OCI-LY1 (cell line): ENCODE data around the gene CDR2.
"Not testable (repeated sequence)": the region's sequence is repeated elsewhere in the genome, so short reads cannot be mapped to it uniquely, and the experiment has no call there.

ENCODE experiments used
- H2AFZ ChIP-seq: fragments of 200-600 bp; sonication (generic), shearing (Covaris generic); 2 replicates; pipeline ENCODE4 v1.6.0; 2014; ENCODE audit warnings: antibody characterized with exemption, mild to moderate bottlenecking, low read length
- H3F3A ChIP-seq: fragments of 200-600 bp; sonication (generic), shearing (Covaris generic); 2 replicates; pipeline ENCODE4 v1.6.0; 2014; ENCODE audit warnings: mild to moderate bottlenecking, antibody characterized with exemption, low read length, moderate library complexity; ENCODE audit not compliant: insufficient read depth
- H3K27ac ChIP-seq: fragments of 200-600 bp; sonication (generic); 2 replicates; pipeline ENCODE4 v1.5.1; 2014; ENCODE audit warnings: low read length, mixed run types, mild to moderate bottlenecking, low read depth; ENCODE audit not compliant: poor library complexity, severe bottlenecking
- H3K27me3 ChIP-seq: fragments of 200-600 bp; sonication (generic); 2 replicates; pipeline ENCODE4 v1.6.0; 2014; ENCODE audit warnings: antibody characterized with exemption, mild to moderate bottlenecking, low read length, moderate library complexity; ENCODE audit not compliant: insufficient read depth
- H3K36me3 ChIP-seq: fragments of 200-600 bp; sonication (generic); 2 replicates; pipeline ENCODE4 v1.6.1; 2014; ENCODE audit warnings: mild to moderate bottlenecking, antibody characterized with exemption, low read length, moderate library complexity, mixed read lengths; ENCODE audit not compliant: insufficient read depth
- H3K4me1 ChIP-seq: fragments of 200-600 bp; sonication (generic); 2 replicates; pipeline ENCODE4 v1.5.1; 2014; ENCODE audit warnings: mild to moderate bottlenecking, low read length, moderate library complexity; ENCODE audit not compliant: insufficient read depth, severe bottlenecking
- H3K4me2 ChIP-seq: fragments of 200-600 bp; sonication (generic), shearing (Covaris generic); 2 replicates; pipeline ENCODE4 v1.6.1; 2014; ENCODE audit warnings: low read length
- H3K4me3 ChIP-seq: fragments of 200-600 bp; sonication (generic); 2 replicates; pipeline ENCODE4 v1.5.1; 2014; ENCODE audit warnings: low read length, low read depth, mild to moderate bottlenecking, mixed read lengths; ENCODE audit not compliant: poor library complexity, severe bottlenecking
- H3K79me2 ChIP-seq: fragments of 200-600 bp; shearing (Covaris generic); 2 replicates; pipeline ENCODE4 v1.6.1; 2016; ENCODE audit warnings: mixed run types, low read length, mixed read lengths; ENCODE audit not compliant: insufficient read depth
- H3K9ac ChIP-seq: fragments of 200-600 bp; sonication (generic), shearing (Covaris generic); 2 replicates; pipeline ENCODE4 v1.6.1; 2014; ENCODE audit warnings: mild to moderate bottlenecking, low read length, mixed read lengths
- H3K9me2 ChIP-seq: fragments of 200-600 bp; sonication (generic), shearing (Covaris generic); 2 replicates; pipeline ENCODE4 v1.6.1; 2014; ENCODE audit warnings: low read depth, mild to moderate bottlenecking, low read length, mixed read lengths
- H3K9me3 ChIP-seq: fragments of 200-600 bp; shearing (Covaris generic); 2 replicates; pipeline ENCODE4 v1.6.1; 2014; ENCODE audit warnings: low read length, mixed read lengths
- H4K20me1 ChIP-seq: fragments of 200-600 bp; sonication (generic), shearing (Covaris generic); 2 replicates; pipeline ENCODE4 v1.6.0; 2016; ENCODE audit warnings: mild to moderate bottlenecking, low read length; ENCODE audit not compliant: insufficient read depth
- CTCF ChIP-seq: fragments of 200-600 bp; sonication (generic), shearing (Covaris generic); IDR thresholded peaks from 2 replicates; pipeline ENCODE4 v1.5.1; 2017; ENCODE audit warnings: mild to moderate bottlenecking, antibody characterized with exemption, low read length, moderate library complexity, mixed read lengths
- EZH2 ChIP-seq: fragments of 200-600 bp; sonication (generic), shearing (Covaris generic); IDR thresholded peaks from 2 replicates; pipeline ENCODE4 v1.8.0; 2017; ENCODE audit warnings: borderline replicate concordance, mixed run types, mild to moderate bottlenecking, antibody characterized with exemption, low read length, moderate library complexity, mixed read lengths

Gene CDR2

GRCh38 chr16:22369221-22369811, 5.1 kb downstream of the CDR2 start:
- peak overlapping the region; percentile 53 for H3K4me2 ChIP-seq
- H4K20me1 ChIP-seq: no peaks in the 10 kb centered on the region
- H3K9ac ChIP-seq: peak overlapping the region; percentile 27; the same call in 1 of the 2 replicates
- H3K9me2 ChIP-seq: no peaks in the 10 kb centered on the region
- TF ChIP-seq CTCF (no peak), EZH2 (no peak)
- H2AFZ ChIP-seq: no peak overlapping the region
- no peaks in the 10 kb centered on the region for H3K27me3 ChIP-seq
- H3K9me3 ChIP-seq: no peaks in the 10 kb centered on the region
- peak overlapping the region; percentile 74 for H3K27ac ChIP-seq
- peak overlapping the region; percentile 16 for H3K4me3 ChIP-seq
- no peaks in the 10 kb centered on the region for H3F3A ChIP-seq
- H3K79me2 ChIP-seq: peaks cover 79% of the 10 kb centered on the region
- H3K4me1 ChIP-seq: peaks cover 48% of the 10 kb centered on the region
- peaks cover 36% of the 10 kb centered on the region for H3K36me3 ChIP-seq

GRCh38 chr16:22368200-22368826, 6.1 kb downstream of the CDR2 start:
- Histone ChIP-seq H3K27ac (peak overlapping the region; percentile 74), H3K79me2 (peaks cover 71% of the 10 kb centered on the region)
- not testable (repeated sequence) for H3K9me2 ChIP-seq

GRCh38 chr16:22366889-22367288, 7.5 kb downstream of the CDR2 start:
- no peak overlapping the region for H3K9ac ChIP-seq
- H2AFZ ChIP-seq: no peak overlapping the region
- peaks cover 32% of the 10 kb centered on the region for H3K4me1 ChIP-seq
- peaks cover 59% of the 10 kb centered on the region for H3K36me3 ChIP-seq
- no peak overlapping the region for H3K27ac ChIP-seq
- peaks cover 57% of the 10 kb centered on the region for H3K79me2 ChIP-seq
- H3K9me3 ChIP-seq: no peaks in the 10 kb centered on the region
- TF ChIP-seq EZH2: no peak
- no peak for TF ChIP-seq CTCF
- no peaks in the 10 kb centered on the region for H3F3A ChIP-seq
- no peaks in the 10 kb centered on the region for H3K27me3 ChIP-seq
- H3K9me2 ChIP-seq: no peaks in the 10 kb centered on the region
- no peak overlapping the region for H3K4me2 ChIP-seq
- no peak overlapping the region for H3K4me3 ChIP-seq
- no peaks in the 10 kb centered on the region for H4K20me1 ChIP-seq

More at GRCh38 chr16:22368200-22368826, 6.1 kb downstream of the CDR2 start:
- H3K9me3 ChIP-seq, H2AFZ ChIP-seq, H3K4me2 ChIP-seq, H3K4me3 ChIP-seq, H3K9ac ChIP-seq, H3F3A ChIP-seq, H4K20me1 ChIP-seq, H3K27me3 ChIP-seq: not testable (repeated sequence)
- Histone ChIP-seq H3K36me3 (peaks cover 46% of the 10 kb centered on the region), H3K4me1 (peaks cover 46% of the 10 kb centered on the region)

GRCh38 chr16:22366371-22366770, 8.0 kb downstream of the CDR2 start:
- H3K27me3 ChIP-seq: no peaks in the 10 kb centered on the region
- H3K9me2 ChIP-seq: no peaks in the 10 kb centered on the region
- H3K4me2 ChIP-seq: no peak overlapping the region
- no peaks in the 10 kb centered on the region for H3F3A ChIP-seq
- H3K27ac ChIP-seq: no peak overlapping the region
- H3K79me2 ChIP-seq: peaks cover 55% of the 10 kb centered on the region
- H2AFZ ChIP-seq: no peak overlapping the region
- H3K9me3 ChIP-seq: no peaks in the 10 kb centered on the region
- no peak overlapping the region for H3K4me3 ChIP-seq
- peaks cover 58% of the 10 kb centered on the region for H3K36me3 ChIP-seq
- H3K9ac ChIP-seq: no peak overlapping the region
- peaks cover 29% of the 10 kb centered on the region for H3K4me1 ChIP-seq
- no peaks in the 10 kb centered on the region for H4K20me1 ChIP-seq
- no peak for TF ChIP-seq CTCF
- no peak for TF ChIP-seq EZH2
